Type B pancreatic cell (in vitro differentiated cells): ENCODE results near the gene SZRD1. TPM values are rescaled to one million over a fixed set of nuclear protein-coding genes. Genes with fewer than 3 reads are reported as not detected.
"Not testable (repeated sequence)": the region's sequence is repeated elsewhere in the genome, so short reads cannot be mapped to it uniquely, and the experiment has no call there.

Experiments
- DNase-seq: peaks from one replicate; pipeline ENCODE4 v3.0.0; 2021; ENCODE audit warnings: mixed read lengths; ENCODE audit not compliant: unreplicated experiment; ENCODE audit errors: extremely low spot score
- H3K27ac Mint-ChIP-seq: 2 replicates; pipeline ENCODE4 v1.8.0; 2021; ENCODE audit warnings: mild to moderate bottlenecking, mixed read lengths
- H3K27me3 Mint-ChIP-seq: 2 replicates; pipeline ENCODE4 v1.8.0; 2021; ENCODE audit warnings: mixed read lengths
- H3K36me3 Mint-ChIP-seq: 2 replicates; pipeline ENCODE4 v1.8.0; 2021; ENCODE audit warnings: mixed read lengths
- H3K4me1 Mint-ChIP-seq: one replicate; pipeline ENCODE4 v1.8.0; 2021; ENCODE audit warnings: mixed read lengths; ENCODE audit not compliant: unreplicated experiment
- H3K4me3 Mint-ChIP-seq: 2 replicates; pipeline ENCODE4 v1.8.0; 2021; ENCODE audit warnings: mild to moderate bottlenecking, mixed read lengths
- H3K9me3 Mint-ChIP-seq: 2 replicates; pipeline ENCODE4 v1.8.0; 2021; ENCODE audit warnings: mixed read lengths
- total RNA-seq: library from RNA; stranded (reverse); gene quantifications from 2 replicates; pipeline ENCODE4 v1.2.1, GENCODE V29; 2021; ENCODE audit warnings: low replicate concordance
- TF ChIP-seq, protein P1 (sequence below): fragments of 200-600 bp; sonication (generic); conservative IDR thresholded peaks from 2 replicates; pipeline ENCODE4 v1.5.0; 2021; ENCODE audit warnings: antibody characterized with exemption, mild to moderate bottlenecking

SZRD1 gene
- total RNA-seq, 1 donor from 2014 or later: 127 TPM

- DNase-seq: no peak
- TF ChIP-seq, protein P1, sequence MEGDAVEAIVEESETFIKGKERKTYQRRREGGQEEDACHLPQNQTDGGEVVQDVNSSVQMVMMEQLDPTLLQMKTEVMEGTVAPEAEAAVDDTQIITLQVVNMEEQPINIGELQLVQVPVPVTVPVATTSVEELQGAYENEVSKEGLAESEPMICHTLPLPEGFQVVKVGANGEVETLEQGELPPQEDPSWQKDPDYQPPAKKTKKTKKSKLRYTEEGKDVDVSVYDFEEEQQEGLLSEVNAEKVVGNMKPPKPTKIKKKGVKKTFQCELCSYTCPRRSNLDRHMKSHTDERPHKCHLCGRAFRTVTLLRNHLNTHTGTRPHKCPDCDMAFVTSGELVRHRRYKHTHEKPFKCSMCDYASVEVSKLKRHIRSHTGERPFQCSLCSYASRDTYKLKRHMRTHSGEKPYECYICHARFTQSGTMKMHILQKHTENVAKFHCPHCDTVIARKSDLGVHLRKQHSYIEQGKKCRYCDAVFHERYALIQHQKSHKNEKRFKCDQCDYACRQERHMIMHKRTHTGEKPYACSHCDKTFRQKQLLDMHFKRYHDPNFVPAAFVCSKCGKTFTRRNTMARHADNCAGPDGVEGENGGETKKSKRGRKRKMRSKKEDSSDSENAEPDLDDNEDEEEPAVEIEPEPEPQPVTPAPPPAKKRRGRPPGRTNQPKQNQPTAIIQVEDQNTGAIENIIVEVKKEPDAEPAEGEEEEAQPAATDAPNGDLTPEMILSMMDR: no peak
- H3K9me3 Mint-ChIP-seq: no peaks in the 10 kb centered on the region
- no peak overlapping the region for H3K4me3 Mint-ChIP-seq
- H3K27me3 Mint-ChIP-seq: no peaks in the 10 kb centered on the region
- H3K36me3 Mint-ChIP-seq: no peaks in the 10 kb centered on the region
- no peaks in the 10 kb centered on the region for H3K4me1 Mint-ChIP-seq
- no peak overlapping the region for H3K27ac Mint-ChIP-seq
Measured at GRCh38 chr1:16326833-16327404, 40.1 kb upstream of the SZRD1 start.

DNA sequence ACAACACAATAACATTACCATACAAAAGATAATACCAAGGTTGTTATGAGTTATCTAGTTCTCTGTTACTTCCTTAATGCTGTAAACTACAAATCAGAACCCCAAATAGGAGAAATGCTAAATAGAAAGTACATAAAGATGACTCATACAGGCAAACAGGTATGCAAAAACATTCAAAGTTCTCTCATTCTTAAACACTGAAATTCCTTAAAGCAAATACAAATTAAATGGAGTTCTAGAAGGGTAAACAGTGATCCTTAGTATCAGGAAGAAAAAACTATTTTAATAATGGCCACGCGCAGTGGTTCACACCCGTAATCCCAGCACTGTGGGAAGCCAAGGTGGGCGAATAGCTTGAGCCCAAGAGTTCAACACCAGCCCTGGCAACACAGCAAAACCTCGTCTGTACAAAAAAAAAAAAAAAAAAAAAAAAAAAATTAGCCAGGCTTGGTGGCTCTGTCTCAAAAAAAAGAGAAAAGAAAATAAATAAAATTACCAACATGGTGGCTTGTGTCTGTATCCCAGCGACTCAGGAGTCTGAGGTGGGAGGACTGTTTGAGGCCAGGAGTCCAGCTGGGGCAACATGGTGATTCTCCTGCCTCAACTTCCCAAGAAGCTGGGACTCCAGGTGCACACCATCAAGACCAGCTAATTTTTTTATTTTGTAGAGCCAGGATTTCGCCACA lies 32.2 kb upstream of the SZRD1 start:
- Mint-ChIP-seq H3K36me3 (no peaks in the 10 kb centered on the region), H3K4me1 (peaks cover 13% of the 10 kb centered on the region), H3K4me3 (no peak overlapping the region), H3K9me3 (no peaks in the 10 kb centered on the region), H3K27ac (peak overlapping the region; percentile 73), H3K27me3 (no peaks in the 10 kb centered on the region)
- TF ChIP-seq, protein P1: no peak
- no peak for DNase-seq

GRCh38 chr1:16338961-16339360 lies 28.1 kb upstream of the SZRD1 start:
- Mint-ChIP-seq H3K27me3 (no peaks in the 10 kb centered on the region), H3K36me3 (no peaks in the 10 kb centered on the region), H3K9me3 (no peaks in the 10 kb centered on the region), H3K4me3 (no peak overlapping the region), H3K4me1 (peaks cover 17% of the 10 kb centered on the region), H3K27ac (peak overlapping the region; percentile 19)
- no peak for DNase-seq
- TF ChIP-seq, protein P1: no peak

DNA sequence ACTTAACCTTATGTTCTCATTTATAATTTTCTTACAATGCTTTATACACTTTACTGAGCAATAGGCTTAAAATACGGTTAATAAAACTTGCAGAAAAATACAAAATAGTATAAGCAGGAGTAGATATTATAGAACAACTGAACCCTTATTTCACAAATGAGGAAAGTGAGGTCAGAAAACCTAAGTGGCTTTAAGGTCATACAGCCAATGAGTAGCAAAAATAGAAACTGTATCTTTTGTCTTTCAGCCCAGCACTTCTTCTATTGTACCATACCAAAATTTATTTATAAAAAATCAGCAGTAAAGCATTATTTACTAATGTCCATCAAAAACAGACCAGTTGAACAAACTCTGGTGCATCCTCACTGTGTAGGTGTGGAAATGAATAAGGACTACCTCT lies 26.4 kb upstream of the SZRD1 start:
- no peak for DNase-seq
- Mint-ChIP-seq H3K4me1 (peaks cover 12% of the 10 kb centered on the region), H3K9me3 (no peaks in the 10 kb centered on the region), H3K27me3 (no peaks in the 10 kb centered on the region), H3K27ac (no peak overlapping the region), H3K4me3 (no peak overlapping the region), H3K36me3 (no peaks in the 10 kb centered on the region)
- TF ChIP-seq, protein P1: no peak

DNA sequence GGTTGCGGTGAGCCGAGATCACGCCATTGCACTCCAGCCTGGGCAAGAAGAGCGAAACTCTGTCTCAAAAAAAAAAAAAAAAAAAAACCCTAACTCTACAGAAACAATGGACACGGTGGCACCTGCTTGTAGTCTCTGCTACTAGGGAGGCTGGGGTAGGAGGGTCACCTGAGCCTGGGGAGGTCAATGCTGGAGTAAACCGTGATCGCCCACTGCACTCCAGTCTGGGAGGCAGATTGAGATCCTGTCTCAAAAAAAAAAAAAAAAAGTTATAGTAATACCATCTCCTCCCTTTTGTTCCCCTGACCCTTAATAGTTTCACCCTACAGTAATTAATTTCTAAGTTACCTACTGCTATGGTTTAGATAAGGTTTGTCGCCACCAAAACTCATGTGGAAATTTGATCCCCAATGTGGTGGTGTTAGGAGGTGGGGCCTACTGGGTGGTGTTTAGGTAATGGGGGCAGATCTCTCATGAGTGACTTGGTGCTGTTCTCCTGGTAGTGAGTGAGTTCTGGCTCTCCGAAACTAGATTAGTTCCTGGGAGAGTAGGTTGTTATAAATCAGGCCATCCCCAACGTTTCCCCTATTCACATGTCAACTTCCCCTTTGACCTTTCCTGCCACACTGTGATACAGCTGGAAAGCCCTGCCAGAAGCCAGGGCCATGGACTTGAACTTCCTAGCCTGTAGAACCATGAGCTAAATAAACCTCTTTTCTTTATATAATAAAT lies 24.5 kb upstream of the SZRD1 start:
- H3K27ac Mint-ChIP-seq: no peak overlapping the region

GRCh38 chr1:16343276-16343675 lies 23.8 kb upstream of the SZRD1 start:
- not testable (repeated sequence) for H3K4me3 Mint-ChIP-seq, DNase-seq, H3K36me3 Mint-ChIP-seq, H3K27me3 Mint-ChIP-seq, H3K27ac Mint-ChIP-seq, H3K9me3 Mint-ChIP-seq
- H3K4me1 Mint-ChIP-seq: peaks cover 11% of the 10 kb centered on the region

More for the DNA sequence above, 24.5 kb upstream of the SZRD1 start:
- Mint-ChIP-seq H3K4me3 (no peak overlapping the region), H3K4me1 (peaks cover 12% of the 10 kb centered on the region), H3K36me3 (no peaks in the 10 kb centered on the region), H3K27me3 (no peaks in the 10 kb centered on the region), H3K9me3 (no peaks in the 10 kb centered on the region)
- no peak for DNase-seq
- TF ChIP-seq, protein P1: no peak
